Measurements from ENCODE around the gene PWP2. TPM values are rescaled to one million over a fixed set of nuclear protein-coding genes. Genes with fewer than 3 reads are reported as not detected.

The PWP2 gene
- total and polyA plus RNA-seq, 2 donors (not counting 1 experiment from before 2014, with no cell fraction given), result 3.6 to 13.5 TPM

- H3K4me3 Mint-ChIP-seq, result no peak overlapping the region
- H3K27me3 Mint-ChIP-seq, result no peaks in the 10 kb centered on the region
These were observed 21.5 kb upstream of the PWP2 start for GRCh38 chr21:44085491-44086321.

More at GRCh38 chr21:44085491-44086321, 21.5 kb upstream of the PWP2 start:
- Histone ChIP-seq H3K9ac (ENCODE audit: low read length) (no peak overlapping the region), H3K79me2 (ENCODE audit: control insufficient read depth, insufficient read depth, low read length) (peaks cover 39% of the 10 kb centered on the region), H3K9me3 (ENCODE audit: control extremely low read depth in 1 of 3, control insufficient read depth in 2 of 3, insufficient read depth in 1 of 3, low read length in 2 of 3) (no peaks in the 10 kb centered on the region), H3K4me1 (ENCODE audit: control insufficient read depth in 2 of 2, insufficient read depth in 2 of 2, low read length in 2 of 2) (peaks cover 33 to 48% of the 10 kb centered on the region in 2 donors), H3K27me3 (replicated peaks in 1 of 4; ENCODE audit: control extremely low read depth in 1 of 4, control insufficient read depth in 3 of 4, insufficient read depth in 4 of 4, low read length in 3 of 4) (no peaks in the 10 kb centered on the region), H3K4me3 (ENCODE audit: control extremely low read depth in 1 of 5, extremely low read depth in 1 of 5, insufficient read depth in 1 of 5, low read depth in 2 of 5, low read length in 4 of 5) (no peak overlapping the region), H2AFZ (ENCODE audit: insufficient read depth, low read depth, low read length, poor library complexity, severe bottlenecking) (no peak overlapping the region), H3K27ac (ENCODE audit: low read length in 2 of 2) (no peak overlapping the region), H4K20me1 (ENCODE audit: control insufficient read depth, insufficient read depth, low read length, poor library complexity, severe bottlenecking) (no peaks in the 10 kb centered on the region), H3K4me2 (replicated peaks; ENCODE audit: low read depth, low read length, poor library complexity, severe bottlenecking) (no peak overlapping the region), H3K36me3 (replicated peaks in 1 of 2; ENCODE audit: control extremely low read depth in 1 of 2, control insufficient read depth in 1 of 2, extremely low read depth in 1 of 2, insufficient read depth in 2 of 2, low read length in 1 of 2) (peaks cover 3 to 85% of the 10 kb centered on the region in 2 experiments)
- Mint-ChIP-seq H3K27ac (peak overlapping the region; percentile 83), H3K9me3 (ENCODE audit: insufficient read depth) (no peaks in the 10 kb centered on the region), H3K4me1 (peaks cover 54% of the 10 kb centered on the region)
- ChIA-PET POLR2A (no interaction called here), CTCF (interaction anchor here (1.2 to 1.4 kb wide), 2 partner anchors 7 to 12 kb away, joined by 3 to 4 read pairs; no protein-coding TSS in a partner anchor)
- ATAC-seq (ENCODE audit: low read depth) (no peak), DNase-seq (no peak)
- 99% methylated on average over 9 of the region's 15 CpGs for WGBS (ENCODE audit: insufficient coverage)
- intact Hi-C loops (cut with micrococcal nuclease), result no loop called here
- TF ChIP-seq EZH2 (IDR thresholded peaks at IDR 0.05; ENCODE audit: borderline replicate concordance, insufficient read depth, low read depth, low read length, poor library complexity, severe bottlenecking) (no peak), CTCF (IDR thresholded peaks at IDR 0.05) (no peak)

All from B cell (primary cell).